HG03520 (cell line): ENCODE results near the gene RTRAF.

Experiments used
- ATAC-seq: cut with Tn5 transposase; IDR thresholded peaks from one replicate; pipeline ENCODE4 v1.9.1; 2021; ENCODE audit warnings: mild to moderate bottlenecking, moderate library complexity; ENCODE audit not compliant: unreplicated experiment

The RTRAF gene

DNA sequence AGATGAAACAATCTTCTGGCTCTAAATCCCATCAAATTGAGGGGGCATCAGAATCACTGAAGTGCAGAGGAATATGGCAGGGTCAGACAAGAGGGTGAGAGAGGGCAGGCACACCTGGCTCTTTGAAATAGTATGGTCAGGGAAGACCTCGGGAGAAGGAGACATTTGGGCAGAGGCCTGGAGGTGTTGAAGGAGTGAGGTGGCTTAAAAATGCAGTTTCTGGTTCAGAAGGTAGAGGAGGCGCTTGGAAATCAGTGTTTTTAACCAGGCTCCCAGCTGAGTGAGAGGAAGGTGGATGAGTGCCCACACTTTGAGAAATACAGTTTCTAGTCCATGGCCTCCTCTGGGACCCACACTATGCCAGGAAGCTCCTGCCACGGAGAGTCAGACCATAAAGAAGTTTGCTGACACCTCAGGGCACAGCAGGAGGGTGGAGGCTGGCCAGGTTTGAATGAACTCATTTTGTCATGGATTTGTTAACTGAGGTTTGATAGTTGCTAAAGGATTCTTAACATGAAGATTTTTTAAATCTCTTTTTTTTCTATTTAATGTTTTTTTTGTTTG, 59.4 kb downstream of the RTRAF start:
- no peak for ATAC-seq

DNA sequence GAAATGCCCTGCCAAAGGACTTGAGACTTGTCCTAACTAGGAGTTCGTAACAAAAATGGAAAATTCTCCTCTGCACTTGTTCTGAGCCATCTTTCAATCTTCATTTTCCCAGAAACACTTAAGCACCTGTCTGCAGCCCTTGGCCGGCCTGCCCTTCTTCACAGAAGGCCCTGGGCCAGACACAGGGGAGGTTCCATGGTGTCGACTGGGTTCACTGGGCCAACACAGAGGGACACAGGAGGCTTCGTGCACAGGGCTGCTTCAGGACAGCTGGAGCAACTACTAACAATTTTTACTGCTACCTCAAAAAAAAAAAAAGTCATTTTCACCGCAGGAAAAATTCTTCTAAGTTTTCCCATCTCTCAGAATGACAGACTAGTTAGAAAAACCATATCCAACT, 59.9 kb downstream of the RTRAF start:
- ATAC-seq, result no peak

DNA sequence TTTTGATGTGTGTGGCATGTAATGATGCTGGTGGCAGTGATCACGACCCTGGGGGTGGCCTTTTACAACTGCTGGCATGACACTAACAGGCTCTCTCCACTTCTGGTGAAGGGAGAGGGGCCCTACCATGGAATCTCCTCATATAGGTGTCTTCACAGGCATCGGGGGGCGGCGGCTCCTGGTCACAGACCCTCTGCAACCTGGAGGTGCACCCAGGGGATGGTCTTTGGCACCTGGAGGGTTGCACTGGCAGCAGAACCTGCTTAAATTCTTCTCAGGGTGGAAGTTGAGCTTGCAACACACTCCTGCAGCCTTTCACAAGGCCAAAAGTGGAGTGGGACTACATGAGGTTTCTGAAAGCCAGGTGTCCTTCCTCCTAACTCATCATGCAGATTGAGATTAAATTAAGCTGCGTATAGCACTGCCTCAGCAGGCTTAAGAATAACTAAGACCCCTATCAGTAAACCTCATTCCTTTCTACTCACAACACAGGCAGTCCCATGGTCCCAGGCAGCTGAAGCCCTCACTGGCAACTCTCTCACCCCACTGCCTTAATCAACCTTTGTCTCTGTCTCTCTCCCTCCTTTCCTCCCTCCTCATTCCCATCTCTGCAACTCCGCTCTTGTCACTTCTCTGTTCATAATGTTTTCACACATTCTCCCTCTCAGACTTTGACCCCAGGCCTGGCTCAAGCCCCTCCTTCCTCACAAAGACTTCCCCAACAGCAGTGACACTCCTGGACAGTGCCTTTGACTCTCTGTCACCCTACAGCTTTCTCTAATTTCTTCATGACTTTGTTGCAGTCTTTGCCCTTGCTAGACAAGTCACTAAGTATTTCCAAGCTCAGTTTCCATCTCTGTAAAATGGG, 60.6 kb downstream of the RTRAF start:
- no peak for ATAC-seq

DNA sequence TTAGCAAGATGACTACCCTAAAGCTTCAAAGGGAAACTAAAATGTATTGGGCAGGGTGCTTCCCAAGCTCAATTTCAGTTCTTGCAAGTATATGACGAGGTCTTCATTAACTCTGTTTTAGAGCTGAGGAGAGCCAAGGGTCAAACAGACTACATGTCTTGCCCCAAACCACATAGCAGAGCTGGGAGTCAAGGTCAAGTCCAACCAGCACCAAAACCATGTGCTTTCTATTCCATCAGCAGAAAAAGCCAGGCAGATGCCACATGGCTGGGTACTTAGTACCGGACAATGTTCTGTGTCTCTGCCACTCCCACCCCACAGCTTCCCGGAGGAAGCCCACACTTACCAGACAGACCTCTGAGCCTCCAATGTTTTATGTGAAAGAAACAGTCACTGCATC, 61.9 kb downstream of the RTRAF start:
- ATAC-seq, result no peak

DNA sequence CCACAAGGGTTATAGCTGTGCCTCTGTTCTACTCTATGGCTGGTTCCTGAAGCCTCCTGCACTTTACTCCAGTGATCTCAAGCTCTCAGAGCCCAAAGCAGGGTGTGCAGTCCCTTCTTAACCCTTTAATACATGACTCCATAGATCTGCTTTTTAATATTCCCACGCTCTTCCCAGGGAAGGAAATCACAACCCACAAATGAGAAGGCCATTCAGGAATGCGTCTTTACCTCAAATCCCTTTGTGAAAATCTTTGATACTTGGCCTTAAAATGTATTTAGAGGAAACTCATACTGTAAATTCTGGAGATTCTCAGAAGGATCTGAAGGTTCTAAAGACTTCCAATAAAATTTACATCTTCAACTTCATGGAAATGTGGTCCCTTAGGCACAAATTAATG, 62.5 kb downstream of the RTRAF start:
- ATAC-seq, result no peak

DNA sequence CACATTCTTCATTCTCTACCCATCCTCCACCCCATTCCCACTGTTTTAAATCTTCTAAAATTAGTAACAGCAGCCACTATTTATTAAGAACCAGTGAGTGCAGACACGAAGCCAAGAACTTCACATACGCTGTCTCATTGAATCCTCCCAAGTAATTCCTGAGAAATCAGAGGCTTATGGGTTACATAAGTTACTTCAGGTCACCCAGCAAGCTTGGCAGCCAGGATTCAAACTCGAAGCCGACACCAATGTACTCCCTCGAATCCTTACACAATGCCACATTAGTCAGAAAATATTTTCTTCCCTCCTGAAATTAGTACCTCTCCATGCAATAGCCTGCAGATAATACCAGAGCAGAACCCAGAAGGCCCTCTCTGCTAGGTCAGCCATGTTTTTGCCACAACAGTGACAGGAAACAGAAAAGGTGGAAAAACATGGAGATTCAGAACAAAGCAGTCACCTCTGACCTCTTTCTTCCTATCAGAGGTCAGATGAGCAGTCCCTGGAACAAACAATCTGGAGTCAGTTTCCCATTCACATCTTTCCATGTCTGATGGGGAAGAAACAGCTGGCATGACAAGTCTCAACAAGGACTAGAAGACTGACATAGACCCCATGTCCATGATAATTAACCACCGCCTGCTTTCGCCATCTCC, 63.1 kb downstream of the RTRAF start:
- ATAC-seq, result no peak

DNA sequence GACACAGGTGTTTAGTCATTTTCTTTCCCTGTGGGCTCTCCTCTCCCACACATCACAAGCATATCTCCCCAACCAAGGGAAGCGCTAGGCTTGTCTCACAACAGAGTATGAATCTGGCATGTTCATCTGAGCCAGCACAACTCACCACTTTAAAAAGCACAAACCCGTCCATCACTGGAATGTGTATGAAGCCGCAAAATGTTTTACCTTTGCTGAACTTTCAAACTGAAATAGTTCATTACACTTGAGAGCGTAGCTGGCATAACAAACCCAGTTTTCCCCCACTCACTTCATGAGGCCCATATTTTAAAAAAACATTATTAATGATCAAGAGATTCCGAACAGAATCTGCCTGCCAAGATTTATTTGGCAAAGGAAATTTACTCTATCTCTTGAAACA, 63.7 kb downstream of the RTRAF start:
- no peak for ATAC-seq

DNA sequence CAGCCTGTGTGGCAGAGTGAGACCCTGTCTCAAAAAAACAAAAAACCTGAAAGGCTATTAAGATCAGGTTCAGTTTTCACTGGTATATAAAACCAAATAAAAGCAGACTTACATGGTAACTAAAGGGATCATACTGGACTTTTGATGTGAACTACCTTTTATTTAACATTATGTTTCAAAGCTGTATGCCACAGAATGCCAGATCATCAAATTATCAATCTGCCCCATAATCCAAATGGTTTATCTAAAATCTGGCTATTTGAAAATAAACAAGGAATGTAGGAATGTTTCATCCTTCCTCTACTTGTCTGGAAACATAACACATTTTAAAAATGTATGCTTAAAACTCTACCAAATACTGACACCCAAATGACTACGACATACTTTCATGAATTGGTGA, 65.3 kb downstream of the RTRAF start:
- ATAC-seq, result no peak

DNA sequence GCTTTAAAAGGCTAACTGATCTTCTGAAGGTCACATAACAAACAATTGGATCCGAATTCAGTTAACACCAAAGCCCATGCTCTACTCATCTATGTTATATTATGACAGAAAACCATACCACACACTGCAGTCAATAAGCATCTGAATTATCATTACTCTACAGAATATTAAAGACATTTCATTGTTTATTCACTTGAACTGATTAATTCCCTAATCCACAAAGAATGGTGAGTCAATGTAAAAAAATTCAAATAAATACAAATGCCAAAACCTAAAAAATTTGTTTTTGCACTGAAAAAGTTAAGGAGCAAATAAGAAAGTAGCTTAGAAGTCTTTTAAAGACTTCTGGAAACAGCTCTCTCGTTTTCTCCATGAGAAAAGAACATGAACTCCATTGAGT, 65.8 kb downstream of the RTRAF start:
- ATAC-seq, result no peak

DNA sequence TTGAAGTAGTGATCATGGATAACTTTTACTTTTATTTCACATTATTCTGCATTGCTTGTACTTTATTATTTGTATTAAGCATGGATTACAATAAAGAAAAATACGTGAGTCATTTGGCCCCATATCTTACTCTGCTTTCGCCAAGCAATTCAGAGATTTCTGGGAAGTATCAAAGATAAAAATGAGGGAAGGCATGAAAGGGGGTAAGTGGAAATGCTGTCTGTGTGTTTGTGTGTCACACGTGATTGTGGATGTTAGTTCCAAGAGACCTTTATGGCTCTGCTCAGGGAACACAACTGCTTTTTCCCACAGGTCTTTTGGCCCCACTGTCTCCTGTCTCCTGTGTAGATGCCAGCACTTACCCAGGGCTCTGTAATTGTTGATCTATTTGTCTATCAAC, 69.0 kb downstream of the RTRAF start:
- ATAC-seq, result no peak

DNA sequence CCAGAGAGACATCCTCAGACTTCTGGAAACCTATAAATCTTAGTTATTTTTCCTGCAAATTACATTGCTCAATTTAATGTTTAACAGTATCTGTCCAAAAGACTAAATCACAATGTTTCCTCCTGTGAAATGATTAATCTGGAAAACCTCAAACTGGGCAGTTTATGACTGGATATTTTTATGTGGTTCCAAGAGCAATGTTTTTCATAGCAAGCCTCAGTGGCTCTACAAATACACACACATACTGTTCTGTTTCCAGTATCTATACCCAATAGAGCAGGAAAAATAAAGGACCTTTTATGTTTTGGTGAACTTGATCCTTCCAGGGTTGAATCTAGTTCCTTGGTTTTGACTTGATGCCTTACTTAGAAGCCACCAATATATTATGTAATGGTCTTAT, 70.3 kb downstream of the RTRAF start:
- no peak for ATAC-seq

DNA sequence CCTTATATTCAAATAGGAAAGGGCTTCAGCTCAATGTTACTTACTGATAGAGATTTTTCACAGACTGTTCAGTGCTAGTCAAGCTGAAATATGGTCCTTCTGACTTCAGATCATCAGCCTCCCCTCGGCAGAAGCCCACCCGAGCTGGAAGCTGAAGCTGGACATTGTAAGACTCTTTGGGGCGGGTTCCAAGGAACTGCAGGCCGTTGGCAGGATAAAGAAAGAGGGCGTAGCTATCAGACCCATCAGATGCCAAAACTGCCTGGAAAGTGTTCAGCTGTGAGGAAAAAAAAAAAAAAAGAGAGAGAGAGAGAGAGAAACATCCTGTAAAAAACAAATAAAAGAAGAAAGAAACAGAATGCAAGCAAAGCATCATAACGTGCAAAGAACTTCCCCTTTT, 70.7 kb downstream of the RTRAF start:
- no peak for ATAC-seq
